ENCODE results near the gene RUFY3.

Gene RUFY3

GRCh38 chr4:70841951-70842350, 120.2 kb downstream of the RUFY3 start:
- DNase-seq (ENCODE audit: low spot score), result no peak

GRCh38 chr4:70842761-70843435, 121.1 kb downstream of the RUFY3 start:
- no peak for DNase-seq (ENCODE audit: low spot score)

GRCh38 chr4:70844180-70844579, 122.4 kb downstream of the RUFY3 start:
- no peak for DNase-seq (ENCODE audit: low spot score)

GRCh38 chr4:70849291-70849690, 127.5 kb downstream of the RUFY3 start:
- no peak for DNase-seq (ENCODE audit: low spot score)

- no peak for DNase-seq (ENCODE audit: low spot score)
These were observed 133.7 kb downstream of the RUFY3 start for GRCh38 chr4:70855464-70855863.
